Smooth muscle cell (in vitro differentiated cells): ENCODE data around the gene METTL21A. TPM values are rescaled to one million over a fixed set of nuclear protein-coding genes. Genes with fewer than 3 reads are reported as not detected.

Experiments used
- DNase-seq: peaks from one replicate; lab custom pipeline; 2025; ENCODE audit not compliant: unreplicated experiment; lab: John Stamatoyannopoulos, UW
- H2AFZ ChIP-seq: fragments of 200-600 bp; sonication (generic); 2 replicates; pipeline ENCODE4 v1.6.0; 2016; ENCODE audit warnings: antibody characterized with exemption, low read depth, mild to moderate bottlenecking
- H3F3A ChIP-seq: fragments of 200-600 bp; sonication (generic); 2 replicates; pipeline ENCODE4 v1.6.0; 2017; ENCODE audit warnings: antibody characterized with exemption, low read depth
- H3K27ac ChIP-seq: fragments of 200-600 bp; sonication (generic); 2 replicates; pipeline ENCODE4 v1.5.1; 2016; ENCODE audit warnings: low read depth, mild to moderate bottlenecking
- H3K27me3 ChIP-seq: fragments of 200-600 bp; sonication (generic); 2 replicates; pipeline ENCODE4 v1.6.1; 2016; ENCODE audit warnings: low read depth, mild to moderate bottlenecking
- H3K36me3 ChIP-seq: fragments of 200-600 bp; sonication (generic); 2 replicates; pipeline ENCODE4 v1.5.1; 2016; ENCODE audit warnings: low read depth
- H3K4me1 ChIP-seq: fragments of 200-600 bp; sonication (generic); 2 replicates; pipeline ENCODE4 v1.5.1; 2016; ENCODE audit warnings: low read depth
- H3K4me2 ChIP-seq: fragments of 200-600 bp; sonication (generic); 2 replicates; pipeline ENCODE4 v1.6.0; 2016; ENCODE audit warnings: mild to moderate bottlenecking
- H3K4me3 ChIP-seq: fragments of 200-600 bp; sonication (generic); 2 replicates; pipeline ENCODE4 v1.5.1; 2016; ENCODE audit warnings: mild to moderate bottlenecking
- H3K79me2 ChIP-seq: fragments of 200-600 bp; sonication (generic); 2 replicates; pipeline ENCODE4 v1.6.0; 2016; ENCODE audit warnings: low read depth, mild to moderate bottlenecking
- H3K9ac ChIP-seq: fragments of 200-600 bp; sonication (generic); 2 replicates; pipeline ENCODE4 v1.6.0; 2016; ENCODE audit warnings: low read depth
- H3K9me3 ChIP-seq: fragments of 200-600 bp; sonication (generic); replicated peaks from 2 replicates; pipeline ENCODE4 v1.5.1; 2016; ENCODE audit warnings: low read depth
- H4K20me1 ChIP-seq: fragments of 200-600 bp; sonication (generic); 2 replicates; pipeline ENCODE4 v1.6.0; 2016; ENCODE audit warnings: low read depth
- CTCF ChIP-seq: fragments of 200-600 bp; sonication (generic); IDR thresholded peaks from 2 replicates; pipeline ENCODE4 v1.5.1; 2017; ENCODE audit warnings: borderline replicate concordance, mild to moderate bottlenecking, antibody characterized with exemption; ENCODE audit not compliant: insufficient read depth, poor library complexity, severe bottlenecking
- WGBS: methylation state at CpG from one replicate; pipeline ENCODE4 v1.1.7; 2016; ENCODE audit warnings: low lambda C conversion rate; 5-methylcytosine and 5-hydroxymethylcytosine counted together
- polyA plus RNA-seq: library from polyadenylated mRNA; unstranded; fragments of >200 nt; fragmentation: Nextera tagmentation; extraction: Ambion mirVana; gene quantifications from 2 replicates; pipeline ENCODE4 v1.2.1, GENCODE V29; 2016
- total RNA-seq: library from RNA; depleted of rRNA; stranded (reverse); fragments of >200 nt; gene quantifications from 2 replicates; pipeline ENCODE4 v1.2.3, GENCODE V29; 2014

Gene METTL21A
- total and polyA plus RNA-seq, 2 experiments from 2014 or later: 13.0 to 19.6 TPM

GRCh38 chr2:207629553-207629952 is 4.4 kb upstream of the METTL21A start:
- no peak overlapping the region for H3K27ac ChIP-seq
- WGBS: 80% methylated on average over 1 of the region's 1 CpG

GRCh38 chr2:207624185-207625013 is 795 bp downstream of the METTL21A start:
- Histone ChIP-seq H3K79me2 (peaks cover 6% of the 10 kb centered on the region), H3K9me3 (no peaks in the 10 kb centered on the region), H3K4me2 (peak overlapping the region; percentile 98), H3K4me3 (peak overlapping the region; percentile 100), H3K4me1 (peaks cover 12% of the 10 kb centered on the region), H2AFZ (peak overlapping the region; percentile 92), H3F3A (peaks cover 10% of the 10 kb centered on the region), H3K27me3 (no peaks in the 10 kb centered on the region), H4K20me1 (no peaks in the 10 kb centered on the region), H3K36me3 (no peaks in the 10 kb centered on the region), H3K9ac (peak overlapping the region; percentile 86), H3K27ac (peak overlapping the region; percentile 85)
- WGBS: 3% methylated on average over 41 of the region's 47 CpGs
- TF ChIP-seq CTCF: no peak
- DNase-seq: peak; percentile 58

More at GRCh38 chr2:207629553-207629952, 4.4 kb upstream of the METTL21A start:
- no peaks in the 10 kb centered on the region for H4K20me1 ChIP-seq
- no peak overlapping the region for H3K4me3 ChIP-seq
- no peak for TF ChIP-seq CTCF
- H3K4me1 ChIP-seq: peaks cover 4% of the 10 kb centered on the region
- no peaks in the 10 kb centered on the region for H3K36me3 ChIP-seq
- H2AFZ ChIP-seq: no peak overlapping the region
- H3K4me2 ChIP-seq: no peak overlapping the region
- DNase-seq: no peak
- H3K27me3 ChIP-seq: no peaks in the 10 kb centered on the region
- no peaks in the 10 kb centered on the region for H3K9me3 ChIP-seq
- H3K79me2 ChIP-seq: no peaks in the 10 kb centered on the region
- H3K9ac ChIP-seq: no peak overlapping the region
- H3F3A ChIP-seq: peaks cover 13% of the 10 kb centered on the region

GRCh38 chr2:207621501-207622039 is 3.6 kb downstream of the METTL21A start:
- DNase-seq: no peak
- H2AFZ ChIP-seq: no peak overlapping the region
- no peaks in the 10 kb centered on the region for H3K36me3 ChIP-seq
- no peaks in the 10 kb centered on the region for H4K20me1 ChIP-seq
- peaks cover 12% of the 10 kb centered on the region for H3K4me1 ChIP-seq
- H3K27ac ChIP-seq: no peak overlapping the region
- peaks cover 10% of the 10 kb centered on the region for H3F3A ChIP-seq
- H3K9ac ChIP-seq: no peak overlapping the region
- WGBS: 94% methylated on average over 10 of the region's 10 CpGs
- H3K4me3 ChIP-seq: no peak overlapping the region
- no peaks in the 10 kb centered on the region for H3K9me3 ChIP-seq
- H3K79me2 ChIP-seq: peaks cover 6% of the 10 kb centered on the region
- no peak overlapping the region for H3K4me2 ChIP-seq
- H3K27me3 ChIP-seq: no peaks in the 10 kb centered on the region
- TF ChIP-seq CTCF: no peak

- Histone ChIP-seq H3K4me3 (no peak overlapping the region), H3K9ac (no peak overlapping the region), H3K27me3 (no peaks in the 10 kb centered on the region), H3K9me3 (no peaks in the 10 kb centered on the region), H2AFZ (no peak overlapping the region), H3K4me1 (peaks cover 7% of the 10 kb centered on the region), H3K79me2 (peaks cover 6% of the 10 kb centered on the region), H4K20me1 (no peaks in the 10 kb centered on the region), H3K27ac (no peak overlapping the region), H3K36me3 (no peaks in the 10 kb centered on the region), H3K4me2 (no peak overlapping the region), H3F3A (peaks cover 13% of the 10 kb centered on the region)
- TF ChIP-seq CTCF: no peak
- no peak for DNase-seq
- 91% methylated on average over 4 of the region's 4 CpGs for WGBS
These were observed 5.4 kb downstream of the METTL21A start for GRCh38 chr2:207619764-207620203.
